Gastrocnemius medialis (tissue), 4 donors: ENCODE data around the gene SLC44A1. TPM values are rescaled to one million over a fixed set of nuclear protein-coding genes. Genes with fewer than 3 reads are reported as not detected.

Experiments
- ATAC-seq, 2 donors: fragments of 150-250 bp; one replicate each; pipeline ENCODE4 v1.9.1; 2016
- DNase-seq, 2 donors: peaks; one replicate each; pipeline ENCODE4 v3.0.0-alpha.2; 2019
- H3K27ac ChIP-seq, 4 donors: fragments of 200-600 bp; sonication (generic); 1 replicate in 1 of 4; 2 replicates in 3 of 4; pipeline ENCODE4 v1.5.1; 2016 to 2018; ENCODE audit warnings: mild to moderate bottlenecking in 2 of 4, moderate library complexity in 1 of 4
- H3K27me3 ChIP-seq, 3 donors: fragments of 200-600 bp; sonication (generic) in 2 of 3; 1 replicate in 1 of 3; 2 replicates in 2 of 3; pipeline versions ENCODE4 v1.5.1 to v1.6.0; 2016 to 2019; ENCODE audit warnings: mild to moderate bottlenecking in 1 of 3, moderate library complexity in 1 of 3
- H3K36me3 ChIP-seq, 2 donors: fragments of 200-600 bp; sonication (generic) in 1 of 2; one replicate each; pipeline ENCODE4 v1.5.1; 2017 to 2018
- H3K4me1 ChIP-seq, 2 donors: fragments of 200-600 bp; sonication (generic) in 1 of 2; one replicate each; pipeline ENCODE4 v1.5.1; 2016 to 2017; ENCODE audit warnings: mild to moderate bottlenecking in 2 of 2
- H3K4me3 ChIP-seq, 4 donors: fragments of 200-600 bp; sonication (generic) in 3 of 4; 1 replicate in 1 of 4; 2 replicates in 3 of 4; pipeline ENCODE4 v1.5.1; 2016 to 2019; ENCODE audit warnings: mild to moderate bottlenecking in 2 of 4
- H3K9me3 ChIP-seq, 3 donors: fragments of 200-600 bp; sonication (generic) in 2 of 3; 1 replicate in 1 of 3; 2 replicates in 2 of 3; pipeline ENCODE4 v1.5.1; 2016 to 2019
- POLR2A ChIP-seq, 2 donors: fragments of 450-650 bp; IDR thresholded peaks; one replicate each; pipeline ENCODE4 v1.6.1; 2017; ENCODE audit warnings: antibody characterized with exemption in 2 of 2, mild to moderate bottlenecking in 2 of 2, moderate library complexity in 2 of 2
- in situ Hi-C, 4 donors: fragments of 200-750 bp; cut with MboI; loops; one replicate each; pipeline versions ENCODE4 v1.15.0 to v1.8.0; 2017; ENCODE audit warnings: low sequenced_read_pairs in 4 of 4
- intact Hi-C: fragments of 100-400 bp; cut with DNase I; formaldehyde crosslinking; loops from one replicate; pipeline ENCODE4 v1.15.1; 2023; ENCODE audit warnings: low total_unique reads
- total RNA-seq, 4 donors: library from RNA; depleted of rRNA; stranded (reverse); fragments of >200 nt; gene quantifications; one replicate each; pipeline versions ENCODE4 v1.1.0 to v1.2.3, GENCODE V29; 2016
- TF ChIP-seq, protein P1 (sequence below), 5 experiments: fragments of 450-650 bp in 3 of 5; fragments of 200-600 bp in 2 of 5; sonication (generic) in 2 of 5; IDR thresholded peaks in 4 of 5; conservative IDR thresholded peaks in 1 of 5; 1 replicate in 4 of 5; 2 replicates in 1 of 5; pipeline ENCODE4 v1.5.1; 2016 to 2019; ENCODE audit warnings: antibody characterized with exemption in 5 of 5, mild to moderate bottlenecking in 3 of 5, moderate library complexity in 3 of 5

Gene SLC44A1
- total RNA-seq, 4 donors from 2014 or later = 5.4 to 15.9 (median 11.3) TPM

- Histone ChIP-seq H3K4me3 (no peak overlapping the region), H3K27ac (no peak overlapping the region), H3K36me3 (peaks cover 0 to 10% of the 10 kb centered on the region in 2 donors), H3K9me3 (no peaks in the 10 kb centered on the region), H3K4me1 (peaks cover 0 to 7% of the 10 kb centered on the region in 2 donors), H3K27me3 (no peaks in the 10 kb centered on the region)
- ATAC-seq (no peak), DNase-seq (no peak)
- intact Hi-C loops (no loop called here), in situ Hi-C loops (loop anchor here in 1 of 4 donors (25.0 kb wide), 1 partner anchor 91 kb away; no protein-coding TSS in a partner anchor)
- TF ChIP-seq, protein P1, sequence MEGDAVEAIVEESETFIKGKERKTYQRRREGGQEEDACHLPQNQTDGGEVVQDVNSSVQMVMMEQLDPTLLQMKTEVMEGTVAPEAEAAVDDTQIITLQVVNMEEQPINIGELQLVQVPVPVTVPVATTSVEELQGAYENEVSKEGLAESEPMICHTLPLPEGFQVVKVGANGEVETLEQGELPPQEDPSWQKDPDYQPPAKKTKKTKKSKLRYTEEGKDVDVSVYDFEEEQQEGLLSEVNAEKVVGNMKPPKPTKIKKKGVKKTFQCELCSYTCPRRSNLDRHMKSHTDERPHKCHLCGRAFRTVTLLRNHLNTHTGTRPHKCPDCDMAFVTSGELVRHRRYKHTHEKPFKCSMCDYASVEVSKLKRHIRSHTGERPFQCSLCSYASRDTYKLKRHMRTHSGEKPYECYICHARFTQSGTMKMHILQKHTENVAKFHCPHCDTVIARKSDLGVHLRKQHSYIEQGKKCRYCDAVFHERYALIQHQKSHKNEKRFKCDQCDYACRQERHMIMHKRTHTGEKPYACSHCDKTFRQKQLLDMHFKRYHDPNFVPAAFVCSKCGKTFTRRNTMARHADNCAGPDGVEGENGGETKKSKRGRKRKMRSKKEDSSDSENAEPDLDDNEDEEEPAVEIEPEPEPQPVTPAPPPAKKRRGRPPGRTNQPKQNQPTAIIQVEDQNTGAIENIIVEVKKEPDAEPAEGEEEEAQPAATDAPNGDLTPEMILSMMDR (IDR thresholded peaks at IDR 0.05 in 4 of 5, conservative IDR thresholded peaks at IDR 0.05 in 1 of 5) = no peak
- TF ChIP-seq POLR2A (IDR thresholded peaks at IDR 0.05) = no peak
Observed at GRCh38 chr9:105296445-105296844, 52.0 kb downstream of the SLC44A1 start.

DNA sequence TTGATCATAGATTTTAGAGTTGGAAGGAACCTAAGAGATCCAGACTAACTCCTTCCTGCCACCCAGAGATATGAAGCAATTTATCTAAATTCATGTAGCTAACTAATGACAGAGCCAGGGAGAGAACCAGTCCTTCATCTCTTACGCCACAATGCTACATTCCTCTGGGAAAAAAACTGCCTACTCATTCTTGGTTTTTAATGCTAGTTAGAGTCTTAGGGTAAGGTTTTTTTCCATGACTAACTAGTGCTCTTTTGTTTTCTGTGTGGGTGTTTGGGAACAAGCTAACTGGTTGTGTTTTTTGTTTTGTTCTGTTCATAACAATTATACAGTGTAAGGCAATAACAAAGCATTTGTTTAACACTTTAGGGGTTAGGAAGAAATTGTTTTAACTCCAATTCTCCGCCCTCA lies 52.4 kb downstream of the SLC44A1 start:
- H3K4me3 ChIP-seq = no peak overlapping the region
- TF ChIP-seq, protein P1 (IDR thresholded peaks at IDR 0.05 in 4 of 5, conservative IDR thresholded peaks at IDR 0.05 in 1 of 5) = no peak
- no peak for TF ChIP-seq POLR2A (IDR thresholded peaks at IDR 0.05)
- intact Hi-C loops (no loop called here), in situ Hi-C loops (loop anchor here in 1 of 4 donors (25.0 kb wide), 1 partner anchor 90 kb away; no protein-coding TSS in a partner anchor)
- ATAC-seq (peak in 1 of 2 donors; percentile 81), DNase-seq (no peak)
- no peaks in the 10 kb centered on the region for H3K9me3 ChIP-seq
- H3K36me3 ChIP-seq = peaks cover 0 to 10% of the 10 kb centered on the region in 2 donors
- no peaks in the 10 kb centered on the region for H3K27me3 ChIP-seq
- peaks cover 0 to 3% of the 10 kb centered on the region in 2 donors for H3K4me1 ChIP-seq
- no peak overlapping the region for H3K27ac ChIP-seq

DNA sequence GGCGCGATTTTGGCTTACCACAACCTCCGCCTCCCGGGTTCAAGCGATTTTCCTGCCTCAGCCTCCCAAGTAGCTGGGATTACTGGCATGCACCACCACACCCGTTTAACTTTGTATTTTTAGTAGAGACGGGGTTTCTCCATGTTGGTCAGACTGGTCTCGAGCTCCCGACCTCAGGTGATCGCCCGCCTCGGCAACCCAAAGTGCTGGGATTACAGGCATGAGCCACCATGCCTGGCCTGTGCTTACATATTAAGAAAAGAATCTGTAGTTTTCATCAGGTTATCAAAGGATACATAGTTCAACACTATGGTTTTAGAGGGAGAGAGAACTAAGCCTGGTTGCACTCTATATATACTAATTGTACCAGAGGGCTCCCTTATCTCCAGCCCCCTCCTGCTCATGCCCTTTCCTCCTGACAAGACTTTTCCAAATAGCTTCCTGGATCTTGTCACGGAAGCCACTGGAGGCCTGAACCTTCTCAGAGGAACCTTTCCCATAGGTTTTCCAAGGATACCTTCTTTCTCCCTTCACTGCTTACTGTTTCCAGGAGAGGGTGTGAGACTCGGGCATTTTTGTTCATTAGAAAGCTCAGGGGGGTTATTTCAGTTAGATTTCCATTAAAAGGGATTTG lies 53.1 kb downstream of the SLC44A1 start:
- ATAC-seq = no peak
- intact Hi-C loops (no loop called here), in situ Hi-C loops (loop anchor here in 1 of 4 donors (25.0 kb wide), 1 partner anchor 90 kb away; no protein-coding TSS in a partner anchor)
- no peaks in the 10 kb centered on the region for H3K9me3 ChIP-seq
- H3K36me3 ChIP-seq = peaks cover 0 to 10% of the 10 kb centered on the region in 2 donors
- H3K27ac ChIP-seq = no peak overlapping the region
- no peak for TF ChIP-seq POLR2A (IDR thresholded peaks at IDR 0.05)
- TF ChIP-seq, protein P1 (IDR thresholded peaks at IDR 0.05 in 4 of 5, conservative IDR thresholded peaks at IDR 0.05 in 1 of 5) = no peak
- H3K4me3 ChIP-seq = no peak overlapping the region
- DNase-seq = no peak
- H3K27me3 ChIP-seq = no peaks in the 10 kb centered on the region
- no peaks in the 10 kb centered on the region for H3K4me1 ChIP-seq

DNA sequence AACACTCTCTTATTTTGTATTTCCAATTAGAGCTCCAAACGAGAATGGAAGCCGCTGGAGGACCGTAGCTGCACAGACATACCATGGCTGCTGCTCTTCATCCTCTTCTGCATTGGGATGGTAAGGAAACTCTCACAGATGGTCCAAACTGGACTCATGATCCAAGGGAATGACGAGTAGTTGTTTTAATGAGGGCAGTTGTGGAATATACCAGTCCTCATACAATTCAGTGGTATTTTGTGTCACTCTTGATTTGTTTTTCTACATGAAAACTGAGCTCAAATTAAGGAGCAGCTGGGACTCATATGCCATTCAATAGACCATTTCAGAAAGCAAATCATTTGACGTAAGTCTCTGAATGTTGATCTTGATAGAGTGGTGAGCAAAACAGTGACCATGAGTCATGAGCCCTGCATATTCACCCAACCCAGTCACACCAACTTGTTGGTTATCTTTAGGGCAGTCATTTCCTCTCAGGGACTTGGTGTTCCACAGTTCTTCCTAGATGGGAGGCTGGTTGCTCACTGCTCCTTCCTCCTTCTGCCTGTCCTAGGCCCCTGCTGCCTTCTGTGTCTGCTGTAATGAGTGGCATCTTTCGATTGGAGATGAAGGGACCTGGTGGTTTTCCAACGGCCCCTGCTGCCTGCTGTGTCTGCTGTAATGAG lies 54.9 kb downstream of the SLC44A1 start:
- Histone ChIP-seq H3K36me3 (peaks cover 0 to 10% of the 10 kb centered on the region in 2 donors), H3K4me1 (no peaks in the 10 kb centered on the region), H3K4me3 (no peak overlapping the region), H3K9me3 (no peaks in the 10 kb centered on the region), H3K27me3 (no peaks in the 10 kb centered on the region), H3K27ac (no peak overlapping the region)
- DNase-seq (no peak), ATAC-seq (no peak)
- in situ Hi-C loops = loop anchor here in 1 of 4 donors (25.0 kb wide), 1 partner anchor 88 kb away; no protein-coding TSS in a partner anchor
- intact Hi-C loops = no loop called here
- TF ChIP-seq, protein P1 (IDR thresholded peaks at IDR 0.05 in 4 of 5, conservative IDR thresholded peaks at IDR 0.05 in 1 of 5) = no peak
- TF ChIP-seq POLR2A (IDR thresholded peaks at IDR 0.05) = peak in 1 of 2 donors; percentile 15
